Bronchial epithelial cell (primary cell): ENCODE data around the gene SAP30L. TPM values are rescaled to one million over a fixed set of nuclear protein-coding genes. Genes with fewer than 3 reads are reported as not detected.
A peak's percentile ranks its signal among the peaks of the same experiment; 100 is the strongest.

Experiments
- DNase-seq: peaks from one replicate; pipeline ENCODE4 v3.0.0-alpha.2; 2010; ENCODE audit warnings: low read depth
- FAIRE-seq: peaks from 2 replicates; lab custom pipeline; 2011; peaks lifted over from hg19 to GRCh38; lab: Jason Lieb, UNC
- H3K27me3 ChIP-seq: 2 replicates; pipeline ENCODE4 v1.5.1; 2011; ENCODE audit warnings: low read length; ENCODE audit not compliant: control insufficient read depth, insufficient read depth
- H3K36me3 ChIP-seq: 2 replicates; pipeline ENCODE4 v1.5.1; 2011; ENCODE audit warnings: low read length; ENCODE audit not compliant: control insufficient read depth, insufficient read depth
- H3K4me3 ChIP-seq: 2 replicates; pipeline ENCODE4 v1.5.1; 2011; ENCODE audit warnings: mild to moderate bottlenecking, low read depth, low read length, control low read depth
- CTCF ChIP-seq: IDR thresholded peaks from 2 replicates; pipeline ENCODE4 v1.5.1; 2011; ENCODE audit warnings: mild to moderate bottlenecking, moderate library complexity, low read length, control low read depth, inconsistent platforms; ENCODE audit not compliant: insufficient read depth, severe bottlenecking
- total RNA-seq: library from RNA; depleted of rRNA; stranded (reverse); fragments of >200 nt; gene quantifications from 2 replicates; pipeline ENCODE4 v1.2.1, GENCODE V29; 2014

Gene SAP30L, protein sequence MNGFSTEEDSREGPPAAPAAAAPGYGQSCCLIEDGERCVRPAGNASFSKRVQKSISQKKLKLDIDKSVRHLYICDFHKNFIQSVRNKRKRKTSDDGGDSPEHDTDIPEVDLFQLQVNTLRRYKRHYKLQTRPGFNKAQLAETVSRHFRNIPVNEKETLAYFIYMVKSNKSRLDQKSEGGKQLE
- total RNA-seq: 32.4 and 34.7 TPM in 2 replicates

DNA sequence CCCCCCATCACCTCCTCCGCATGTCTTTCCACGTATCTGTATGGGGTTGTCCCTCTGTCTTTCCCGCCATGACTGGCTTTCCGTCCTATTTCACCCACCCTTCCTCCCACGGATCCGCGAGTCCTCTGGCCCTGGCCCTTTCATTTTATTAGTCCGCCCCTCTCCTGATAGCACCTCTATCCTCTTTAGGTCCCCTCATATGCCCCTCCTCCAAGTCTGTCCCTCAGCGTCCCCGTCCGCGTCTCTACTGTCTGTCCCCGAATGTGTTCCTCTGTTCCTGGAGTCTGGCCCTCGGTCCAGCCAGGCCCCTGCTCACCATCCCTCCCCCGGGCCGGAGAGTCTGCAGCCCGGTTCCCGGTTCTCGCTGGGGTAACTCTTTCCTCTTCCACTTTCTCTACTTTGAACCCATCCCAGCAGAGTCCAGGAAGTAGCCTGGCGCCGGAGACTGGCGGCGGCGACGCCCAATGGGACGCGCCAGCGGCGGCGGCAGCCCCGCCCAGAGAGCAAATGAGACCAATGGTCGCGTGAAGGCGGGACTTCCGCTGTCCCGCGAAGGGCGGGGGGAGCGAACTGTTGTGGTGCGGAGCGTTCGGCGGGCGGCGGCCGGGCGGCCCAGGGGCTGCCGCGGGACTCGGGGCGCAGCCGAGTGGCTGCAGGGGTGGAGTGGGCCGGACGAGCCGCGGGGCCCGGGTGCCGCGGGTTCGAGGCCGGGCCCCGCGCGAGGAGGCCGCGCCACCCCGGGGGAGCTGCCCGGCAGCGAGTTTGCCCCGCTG, at the start of gene SAP30L:
SAP30L (plus strand) TSS at position 576 of the 773 bp plus-strand sequence. CDS start 608 bp downstream, outside the sequence.
- Histone ChIP-seq H3K4me3 (peak within 1 kb of the TSS; percentile 89), H3K36me3 (peaks cover 5% of the 10 kb centered on the region), H3K27me3 (no peaks in the 10 kb centered on the region)
- TF ChIP-seq CTCF: no peak
- DNase-seq: peak; percentile 86
- FAIRE-seq: no peak

- Histone ChIP-seq H3K4me3 (no peak overlapping the region), H3K27me3 (no peaks in the 10 kb centered on the region), H3K36me3 (no peaks in the 10 kb centered on the region)
- FAIRE-seq (no peak), DNase-seq (no peak)
- TF ChIP-seq CTCF: no peak
Observed at GRCh38 chr5:154396128-154396527, 49.7 kb upstream of the SAP30L start.

DNA sequence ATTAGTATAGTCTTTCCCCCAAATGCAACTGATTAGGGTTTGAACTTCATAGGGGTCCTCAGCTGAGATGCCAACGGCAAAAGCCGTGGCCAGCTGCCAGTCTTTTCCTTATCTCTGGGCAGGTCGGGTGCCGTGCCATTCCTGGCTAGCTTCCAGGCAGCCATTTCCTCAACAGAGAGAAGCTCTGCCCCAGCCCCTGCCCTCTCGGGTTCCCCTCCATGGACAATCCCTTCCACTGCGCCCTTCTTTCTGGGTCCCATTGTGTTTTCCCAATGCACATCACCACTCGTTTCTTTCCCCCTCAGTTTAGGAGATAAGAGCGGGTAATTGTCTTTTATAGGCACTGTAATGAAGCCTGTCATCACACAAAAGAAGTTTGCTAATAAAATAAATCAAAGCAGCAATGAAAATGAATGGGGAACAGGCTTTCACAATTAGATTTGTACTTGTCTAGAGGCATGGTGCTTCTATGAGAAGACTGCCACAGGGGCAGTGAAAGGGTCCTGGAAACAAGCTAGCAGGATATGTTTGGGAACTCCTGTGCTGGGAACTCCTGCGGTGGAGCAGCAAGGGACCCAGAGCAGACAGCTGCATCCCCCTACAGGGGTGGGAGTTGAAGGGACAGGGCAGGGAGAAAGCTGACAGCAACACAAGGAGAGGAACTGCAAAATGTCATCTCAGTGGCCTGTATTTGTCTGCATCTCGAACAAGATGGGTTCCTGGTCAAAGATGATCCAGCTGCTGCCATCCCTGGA, 48.0 kb upstream of the SAP30L start:
- H3K4me3 ChIP-seq: no peak overlapping the region
- DNase-seq (no peak), FAIRE-seq (no peak)
- TF ChIP-seq CTCF: peak; percentile 7
- no peaks in the 10 kb centered on the region for H3K36me3 ChIP-seq
- H3K27me3 ChIP-seq: no peaks in the 10 kb centered on the region

DNA sequence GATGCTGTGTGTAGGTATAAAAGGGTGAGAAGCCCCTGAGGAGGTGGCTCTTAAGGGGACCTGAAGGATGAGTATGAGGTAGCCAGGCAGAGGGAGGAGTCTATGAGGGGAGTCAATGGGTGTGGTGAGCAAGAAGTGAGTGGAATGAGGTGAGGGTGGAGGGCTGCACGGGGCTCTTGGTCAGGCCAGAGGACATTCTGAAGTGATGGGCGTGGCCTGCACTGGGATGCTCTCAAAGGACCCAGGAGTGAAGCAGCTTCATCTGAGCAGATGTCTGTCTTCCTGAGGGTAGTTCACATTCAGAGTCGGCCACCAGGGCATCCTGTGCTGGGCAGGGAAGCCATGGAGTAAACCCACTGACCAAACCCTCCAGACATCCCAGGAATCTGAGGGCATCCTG, 45.1 kb upstream of the SAP30L start:
- DNase-seq: no peak
- H3K4me3 ChIP-seq: no peak overlapping the region
- TF ChIP-seq CTCF: no peak

DNA sequence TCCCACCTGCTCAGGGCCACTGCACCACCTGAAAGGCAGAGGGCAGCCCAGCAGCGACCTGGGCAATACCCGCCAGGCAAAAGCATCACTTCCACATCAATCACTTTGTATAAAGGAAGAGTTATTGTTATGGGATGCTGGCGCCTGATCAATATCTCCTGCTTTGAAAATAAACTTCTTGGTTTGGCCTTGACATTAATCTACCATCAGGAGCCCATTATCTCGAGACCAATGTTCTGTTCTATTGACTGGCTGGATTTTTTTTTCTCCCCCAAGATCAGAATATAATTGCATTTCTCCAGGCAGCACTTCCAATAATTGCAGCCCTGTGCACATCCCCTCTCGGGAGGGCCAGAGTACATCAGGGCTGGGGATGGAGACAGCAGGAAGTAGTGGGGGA, 44.4 kb upstream of the SAP30L start:
- no peak for DNase-seq
- Histone ChIP-seq H3K4me3 (no peak overlapping the region), H3K36me3 (no peaks in the 10 kb centered on the region), H3K27me3 (no peaks in the 10 kb centered on the region)
- no peak for TF ChIP-seq CTCF
- no peak for FAIRE-seq

More for the DNA sequence above, 45.1 kb upstream of the SAP30L start:
- H3K27me3 ChIP-seq: no peaks in the 10 kb centered on the region
- H3K36me3 ChIP-seq: no peaks in the 10 kb centered on the region
- no peak for FAIRE-seq
